ENCODE measurements around the gene TM9SF3.

DNA sequence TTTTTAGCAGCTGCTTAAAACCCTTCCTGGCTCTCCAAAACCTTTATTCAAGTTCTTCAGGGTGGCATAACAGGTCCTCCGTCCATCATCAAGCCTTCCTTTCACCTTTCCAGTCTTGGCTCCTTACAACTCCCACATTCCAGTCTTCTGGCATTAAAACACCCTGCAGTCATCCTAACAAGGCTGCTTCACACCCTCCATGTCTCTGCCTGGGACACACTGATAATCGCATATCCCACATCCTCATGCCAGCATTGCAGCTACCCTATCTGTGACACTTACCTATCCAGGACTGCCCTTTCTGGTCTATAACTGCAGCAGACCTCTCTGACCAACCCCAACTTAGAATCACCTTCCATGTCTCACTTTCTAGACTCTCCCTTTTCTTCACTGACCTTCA, 70.5 kb downstream of the TM9SF3 start:
- TF ChIP-seq POLR2A (IDR thresholded peaks at IDR 0.05): no peak
- TF ChIP-seq, protein P1, sequence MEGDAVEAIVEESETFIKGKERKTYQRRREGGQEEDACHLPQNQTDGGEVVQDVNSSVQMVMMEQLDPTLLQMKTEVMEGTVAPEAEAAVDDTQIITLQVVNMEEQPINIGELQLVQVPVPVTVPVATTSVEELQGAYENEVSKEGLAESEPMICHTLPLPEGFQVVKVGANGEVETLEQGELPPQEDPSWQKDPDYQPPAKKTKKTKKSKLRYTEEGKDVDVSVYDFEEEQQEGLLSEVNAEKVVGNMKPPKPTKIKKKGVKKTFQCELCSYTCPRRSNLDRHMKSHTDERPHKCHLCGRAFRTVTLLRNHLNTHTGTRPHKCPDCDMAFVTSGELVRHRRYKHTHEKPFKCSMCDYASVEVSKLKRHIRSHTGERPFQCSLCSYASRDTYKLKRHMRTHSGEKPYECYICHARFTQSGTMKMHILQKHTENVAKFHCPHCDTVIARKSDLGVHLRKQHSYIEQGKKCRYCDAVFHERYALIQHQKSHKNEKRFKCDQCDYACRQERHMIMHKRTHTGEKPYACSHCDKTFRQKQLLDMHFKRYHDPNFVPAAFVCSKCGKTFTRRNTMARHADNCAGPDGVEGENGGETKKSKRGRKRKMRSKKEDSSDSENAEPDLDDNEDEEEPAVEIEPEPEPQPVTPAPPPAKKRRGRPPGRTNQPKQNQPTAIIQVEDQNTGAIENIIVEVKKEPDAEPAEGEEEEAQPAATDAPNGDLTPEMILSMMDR (IDR thresholded peaks at IDR 0.05 in 4 of 5, conservative IDR thresholded peaks at IDR 0.05 in 1 of 5): no peak

Measured in gastrocnemius medialis (tissue), 4 donors.